KOPT-K1 (cell line): Measurements from ENCODE around the gene SLC44A5.

Experiments used
- H3K27ac ChIP-seq: fragments of 200-600 bp; sonication (generic); 2 replicates; pipeline ENCODE4 v1.5.1; 2016; ENCODE audit warnings: antibody characterized with exemption, mild to moderate bottlenecking, low read depth, low read length; ENCODE audit not compliant: poor library complexity, severe bottlenecking
- H3K36me3 ChIP-seq: fragments of 200-600 bp; sonication (generic); 2 replicates; pipeline ENCODE4 v1.5.1; 2017; ENCODE audit warnings: antibody characterized with exemption, mild to moderate bottlenecking, low read length, moderate library complexity; ENCODE audit not compliant: insufficient read depth
- H3K9me3 ChIP-seq: fragments of 200-600 bp; sonication (generic); 2 replicates; pipeline ENCODE4 v1.5.1; 2017; ENCODE audit warnings: antibody characterized with exemption, low read length, mild to moderate bottlenecking; ENCODE audit not compliant: insufficient read depth, poor library complexity, severe bottlenecking

Gene SLC44A5

GRCh38 chr1:75353051-75353450 lies 257.9 kb downstream of the SLC44A5 start:
- H3K9me3 ChIP-seq, result no peaks in the 10 kb centered on the region
- H3K27ac ChIP-seq, result no peak overlapping the region
- no peaks in the 10 kb centered on the region for H3K36me3 ChIP-seq

DNA sequence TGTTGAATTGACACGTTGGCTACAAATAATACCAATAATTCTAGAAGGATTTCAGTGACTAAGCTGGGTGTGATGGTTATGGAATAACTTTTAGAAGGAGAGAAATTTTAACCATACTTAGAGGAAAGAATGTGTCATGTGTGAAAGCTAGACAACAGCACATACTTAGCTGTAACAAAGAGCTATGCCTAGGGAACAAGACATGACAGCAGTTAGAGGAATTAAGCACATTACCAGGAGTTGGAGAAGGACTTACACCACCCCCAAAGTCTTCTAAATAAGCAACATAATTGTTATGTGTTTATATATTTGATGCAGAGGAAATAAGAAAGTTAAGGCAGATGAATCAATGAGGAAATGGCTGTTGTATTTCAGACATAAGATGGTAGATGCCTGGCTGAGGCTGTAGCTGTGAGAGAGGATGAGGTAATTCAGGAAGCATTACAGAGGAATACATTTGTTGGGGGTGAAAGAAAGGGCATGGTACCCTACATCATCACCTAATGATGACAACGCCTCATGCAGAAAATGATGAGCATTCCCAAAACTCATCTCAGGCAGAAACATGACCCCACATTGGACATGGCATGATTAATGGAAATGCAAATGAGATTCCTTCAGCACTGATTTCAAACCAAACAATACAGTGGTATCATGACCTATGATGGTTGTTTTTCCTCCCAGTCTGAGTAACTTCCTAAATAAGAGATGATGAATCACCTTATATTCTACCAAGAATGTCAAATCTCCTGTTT lies 265.2 kb downstream of the SLC44A5 start:
- H3K27ac ChIP-seq, result no peak overlapping the region
- no peaks in the 10 kb centered on the region for H3K9me3 ChIP-seq
- H3K36me3 ChIP-seq, result no peaks in the 10 kb centered on the region

GRCh38 chr1:75342786-75343185 lies 268.1 kb downstream of the SLC44A5 start:
- Histone ChIP-seq H3K36me3 (no peaks in the 10 kb centered on the region), H3K9me3 (no peaks in the 10 kb centered on the region), H3K27ac (no peak overlapping the region)

DNA sequence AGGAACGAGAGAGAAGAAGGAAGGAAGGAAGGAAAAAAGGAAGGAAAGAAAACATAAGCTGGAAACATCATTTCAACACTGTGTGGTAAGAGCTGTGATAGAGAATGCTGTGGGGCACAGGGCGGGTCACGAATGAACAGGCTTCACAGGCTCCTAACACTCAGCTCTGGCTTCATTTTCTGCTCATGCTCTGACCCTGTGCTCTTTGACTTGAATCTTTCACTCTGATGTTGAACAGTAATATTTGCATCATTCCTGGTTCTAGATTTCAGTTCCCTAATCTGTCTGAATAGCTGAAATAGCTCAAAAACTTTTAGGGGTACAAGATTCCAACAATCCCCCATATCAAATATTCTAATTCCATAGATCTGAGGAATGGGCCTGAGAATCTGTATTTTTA lies 269.4 kb downstream of the SLC44A5 start:
- H3K27ac ChIP-seq, result no peak overlapping the region
- no peaks in the 10 kb centered on the region for H3K36me3 ChIP-seq

GRCh38 chr1:75338616-75339483 lies 272.1 kb downstream of the SLC44A5 start:
- Histone ChIP-seq H3K27ac (no peak overlapping the region), H3K36me3 (no peaks in the 10 kb centered on the region), H3K9me3 (no peaks in the 10 kb centered on the region)

More for the DNA sequence above, 269.4 kb downstream of the SLC44A5 start:
- H3K9me3 ChIP-seq, result no peaks in the 10 kb centered on the region

- H3K9me3 ChIP-seq, result no peaks in the 10 kb centered on the region
- H3K36me3 ChIP-seq, result no peaks in the 10 kb centered on the region
- no peak overlapping the region for H3K27ac ChIP-seq
Measured at GRCh38 chr1:75334876-75335389, 276.0 kb downstream of the SLC44A5 start.

DNA sequence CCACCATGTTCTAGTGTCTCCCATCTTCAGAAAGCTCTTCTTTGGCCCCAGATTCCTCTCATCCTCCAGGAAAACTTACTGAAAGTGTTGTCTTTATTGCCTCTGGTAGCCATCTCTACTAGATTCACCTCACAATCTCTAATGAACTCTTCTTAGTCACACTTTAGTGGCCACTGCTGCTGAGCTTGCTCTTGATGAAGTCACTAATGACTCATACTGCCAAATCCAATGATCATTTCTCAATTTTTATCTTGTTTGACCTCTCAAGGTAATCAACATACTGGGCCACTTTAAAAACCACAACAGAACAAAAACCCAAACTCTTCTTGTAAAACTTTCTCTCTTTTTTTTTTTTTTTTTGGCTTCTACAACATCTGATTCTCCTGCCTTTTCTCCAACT lies 280.3 kb downstream of the SLC44A5 start:
- Histone ChIP-seq H3K36me3 (no peaks in the 10 kb centered on the region), H3K27ac (no peak overlapping the region), H3K9me3 (no peaks in the 10 kb centered on the region)

GRCh38 chr1:75328691-75329090 lies 282.2 kb downstream of the SLC44A5 start:
- no peaks in the 10 kb centered on the region for H3K9me3 ChIP-seq
- no peak overlapping the region for H3K27ac ChIP-seq
- no peaks in the 10 kb centered on the region for H3K36me3 ChIP-seq

DNA sequence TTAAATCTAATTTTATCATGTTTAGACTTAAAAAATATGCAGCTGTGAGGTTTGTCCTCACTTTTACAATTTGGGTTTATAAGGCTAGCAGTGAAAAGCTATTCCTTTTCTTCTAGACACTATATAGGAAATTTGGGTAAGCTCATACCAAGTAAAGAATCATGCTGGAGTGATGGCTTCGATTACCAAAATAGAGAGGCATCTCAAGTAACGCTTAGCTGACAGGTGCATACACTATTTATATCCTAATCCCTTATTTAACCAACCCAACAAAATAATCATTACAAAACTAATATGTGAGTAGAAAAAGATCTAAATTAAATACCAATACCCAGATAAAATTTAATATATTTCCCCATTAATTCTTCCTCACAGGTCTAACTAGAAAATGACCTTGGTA lies 283.5 kb downstream of the SLC44A5 start:
- Histone ChIP-seq H3K36me3 (no peaks in the 10 kb centered on the region), H3K27ac (no peak overlapping the region), H3K9me3 (no peaks in the 10 kb centered on the region)

DNA sequence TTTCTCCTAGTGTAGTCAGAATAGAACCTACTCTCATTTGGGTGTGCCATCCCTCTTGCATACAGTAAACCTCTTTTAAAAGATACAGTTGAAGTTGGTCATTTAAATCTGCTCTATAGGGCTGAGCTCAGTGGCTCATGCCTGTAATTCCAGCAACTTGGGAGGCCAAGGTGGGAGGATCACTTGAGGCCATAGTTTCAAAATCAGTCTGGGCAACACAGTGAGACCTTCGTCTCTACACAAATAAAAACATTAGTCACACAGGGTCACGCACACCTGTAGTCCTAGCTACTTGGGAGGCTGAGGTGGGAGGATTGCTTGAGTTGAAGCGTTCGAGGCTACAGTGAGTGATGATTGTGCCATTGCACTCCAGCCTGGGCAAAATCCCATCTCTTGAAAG lies 292.9 kb downstream of the SLC44A5 start:
- Histone ChIP-seq H3K36me3 (no peaks in the 10 kb centered on the region), H3K27ac (no peak overlapping the region), H3K9me3 (peaks cover 3% of the 10 kb centered on the region)

DNA sequence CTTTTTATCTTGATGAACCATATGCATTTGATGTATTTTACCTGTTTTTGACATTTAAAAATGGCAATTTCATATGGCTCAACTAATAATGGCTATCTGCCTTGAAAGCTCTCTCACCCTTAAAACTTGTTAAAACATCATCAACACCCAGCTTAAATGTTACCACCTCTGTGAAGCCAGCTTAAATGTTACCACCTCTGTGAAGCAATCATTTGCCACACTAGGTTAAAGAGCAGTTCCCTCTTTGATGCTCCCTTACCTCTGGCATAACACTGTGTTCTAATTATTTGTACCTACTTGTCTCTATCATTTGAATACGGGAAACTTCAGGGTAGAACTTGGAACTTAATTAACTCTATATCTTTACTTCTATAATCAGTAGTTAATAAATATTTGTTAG lies 294.7 kb downstream of the SLC44A5 start:
- H3K27ac ChIP-seq, result no peak overlapping the region
- no peaks in the 10 kb centered on the region for H3K36me3 ChIP-seq
- peaks cover under 1% of the 10 kb centered on the region for H3K9me3 ChIP-seq

- no peaks in the 10 kb centered on the region for H3K9me3 ChIP-seq
- no peak overlapping the region for H3K27ac ChIP-seq
- H3K36me3 ChIP-seq, result no peaks in the 10 kb centered on the region
Measured at GRCh38 chr1:75312620-75313019, 298.3 kb downstream of the SLC44A5 start.

DNA sequence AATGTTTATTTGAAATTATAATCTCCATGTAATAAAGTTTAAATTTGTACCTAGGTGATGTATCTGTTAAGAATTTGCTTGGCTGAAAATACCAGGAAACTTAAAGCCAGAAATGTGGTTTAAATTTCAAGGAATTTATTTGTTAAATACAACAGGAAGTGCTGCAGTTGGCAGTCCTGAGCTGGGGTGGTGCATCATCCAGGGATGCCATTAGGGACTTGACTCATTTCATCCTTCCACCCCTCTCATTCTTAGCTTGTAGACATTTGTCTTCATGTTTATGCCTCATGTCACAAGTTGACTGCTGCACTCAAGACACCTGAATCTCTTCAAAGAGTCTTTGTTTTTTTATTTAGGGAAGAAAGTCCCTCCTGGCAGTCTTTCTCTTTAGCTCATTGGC lies 300.8 kb downstream of the SLC44A5 start:
- no peaks in the 10 kb centered on the region for H3K36me3 ChIP-seq
- H3K9me3 ChIP-seq, result no peaks in the 10 kb centered on the region
- H3K27ac ChIP-seq, result no peak overlapping the region

- H3K36me3 ChIP-seq, result no peaks in the 10 kb centered on the region
- H3K27ac ChIP-seq, result no peak overlapping the region
- H3K9me3 ChIP-seq, result no peaks in the 10 kb centered on the region
Measured at GRCh38 chr1:75308365-75308764, 302.5 kb downstream of the SLC44A5 start.

DNA sequence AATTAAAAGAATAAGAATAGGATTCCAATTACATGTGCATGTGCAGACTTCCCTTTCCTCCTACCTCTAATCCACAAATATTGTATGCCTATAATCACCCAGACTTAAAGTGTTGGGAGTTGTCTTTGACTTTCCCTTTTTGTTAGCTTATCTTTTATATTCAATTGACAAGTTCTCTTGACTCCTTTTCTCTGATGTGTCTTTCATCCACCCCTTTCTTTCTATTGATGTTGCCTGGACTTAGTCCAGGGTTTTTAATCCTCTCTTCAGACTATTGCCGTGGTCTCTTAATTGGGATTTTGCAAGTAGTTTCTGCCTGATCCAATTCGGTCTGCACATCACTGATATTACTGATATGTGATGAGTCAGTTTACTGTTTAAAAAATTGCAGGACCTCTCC lies 305.9 kb downstream of the SLC44A5 start:
- H3K27ac ChIP-seq, result no peak overlapping the region
- no peaks in the 10 kb centered on the region for H3K9me3 ChIP-seq
- no peaks in the 10 kb centered on the region for H3K36me3 ChIP-seq
